CD14-positive monocyte (primary cell): ENCODE data around the gene TNFAIP2. TPM values are rescaled to one million over a fixed set of nuclear protein-coding genes. Genes with fewer than 3 reads are reported as not detected.

Source experiments
- DNase-seq, 3 donors: peaks; one replicate each; pipeline ENCODE4 v3.0.0-alpha.2; 2011 to 2022
- H2AFZ ChIP-seq: 2 replicates; pipeline ENCODE4 v1.6.0; 2012; ENCODE audit warnings: mild to moderate bottlenecking, low read depth, low read length, inconsistent platforms; ENCODE audit not compliant: insufficient read depth, poor library complexity, severe bottlenecking
- H3K27ac ChIP-seq, 2 donors: 1 replicate in 1 of 2; 2 replicates in 1 of 2; pipeline ENCODE4 v1.5.1; 2012 to 2013; ENCODE audit warnings: low read length in 2 of 2, control low read depth in 1 of 2, inconsistent platforms in 1 of 2, low read depth in 1 of 2, mild to moderate bottlenecking in 1 of 2
- H3K27me3 ChIP-seq, 2 donors: one replicate each; pipeline versions ENCODE4 v1.6.0 to v1.6.1; 2011 to 2013; ENCODE audit warnings: low read length in 2 of 2; ENCODE audit not compliant: control insufficient read depth in 2 of 2, insufficient read depth in 2 of 2
- H3K36me3 ChIP-seq, 2 donors: replicated peaks in 1 of 2; 1 replicate in 1 of 2; 2 replicates in 1 of 2; pipeline versions ENCODE4 v1.5.1 to v1.6.1; 2012 to 2013; ENCODE audit warnings: low read length in 2 of 2, control low read depth in 1 of 2, inconsistent platforms in 1 of 2, mild to moderate bottlenecking in 1 of 2; ENCODE audit not compliant: insufficient read depth in 2 of 2, control insufficient read depth in 1 of 2
- H3K4me1 ChIP-seq, 2 donors: 1 replicate in 1 of 2; 2 replicates in 1 of 2; pipeline versions ENCODE4 v1.5.1 to v1.6.1; 2012 to 2013; ENCODE audit warnings: low read length in 2 of 2, control low read depth in 1 of 2, inconsistent platforms in 1 of 2, mild to moderate bottlenecking in 1 of 2, moderate library complexity in 1 of 2; ENCODE audit not compliant: insufficient read depth in 2 of 2, control insufficient read depth in 1 of 2
- H3K4me2 ChIP-seq: replicated peaks from 2 replicates; pipeline ENCODE3; 2012; ENCODE audit warnings: low read length, moderate library complexity, mild to moderate bottlenecking; ENCODE audit not compliant: poor library complexity, severe bottlenecking; ENCODE audit errors: extremely low read depth
- H3K4me3 ChIP-seq, 3 experiments: fragments of 200-600 bp in 1 of 3; sonication (generic) in 1 of 3; replicated peaks in 1 of 3; 1 replicate in 2 of 3; 2 replicates in 1 of 3; pipeline ENCODE4 v1.5.1; 2011 to 2013; ENCODE audit warnings: low read length in 3 of 3, mild to moderate bottlenecking in 3 of 3, control low read depth in 2 of 3, low read depth in 2 of 3, inconsistent platforms in 1 of 3, moderate library complexity in 1 of 3
- H3K79me2 ChIP-seq: 2 replicates; pipeline ENCODE4 v1.6.0; 2012; ENCODE audit warnings: mild to moderate bottlenecking, control low read depth, inconsistent platforms, low read length, moderate library complexity; ENCODE audit not compliant: insufficient read depth
- H3K9ac ChIP-seq: 2 replicates; pipeline ENCODE4 v1.6.0; 2017; ENCODE audit warnings: low read length, mild to moderate bottlenecking; ENCODE audit not compliant: insufficient read depth, poor library complexity, severe bottlenecking
- H3K9me3 ChIP-seq, 2 donors: replicated peaks in 1 of 2; 1 replicate in 1 of 2; 2 replicates in 1 of 2; pipeline versions ENCODE4 v1.5.1 to v1.6.1; 2012 to 2013; ENCODE audit warnings: low read length in 2 of 2, control low read depth in 1 of 2; ENCODE audit not compliant: control insufficient read depth in 1 of 2, insufficient read depth in 1 of 2
- H4K20me1 ChIP-seq: 2 replicates; pipeline ENCODE4 v1.6.0; 2012; ENCODE audit warnings: mild to moderate bottlenecking, low read length, control low read depth, moderate library complexity; ENCODE audit not compliant: insufficient read depth
- H3K27ac Mint-ChIP-seq, 7 donors: one replicate each; pipeline ENCODE4 v1.8.0; 2020; ENCODE audit warnings: mild to moderate bottlenecking in 7 of 7, mixed read lengths in 7 of 7, moderate library complexity in 6 of 7, inconsistent platforms in 2 of 7
- H3K27me3 Mint-ChIP-seq, 3 donors: one replicate each; pipeline ENCODE4 v1.8.0; 2021 to 2022; ENCODE audit warnings: low read depth in 3 of 3, mild to moderate bottlenecking in 3 of 3, mixed read lengths in 3 of 3, moderate library complexity in 3 of 3, inconsistent platforms in 1 of 3
- H3K36me3 Mint-ChIP-seq, 2 donors: one replicate each; pipeline ENCODE4 v1.8.0; 2020; ENCODE audit warnings: mixed read lengths in 2 of 2, inconsistent platforms in 1 of 2, mild to moderate bottlenecking in 1 of 2
- H3K4me1 Mint-ChIP-seq: one replicate; pipeline ENCODE4 v1.8.0; 2020; ENCODE audit warnings: mild to moderate bottlenecking, mixed read lengths
- H3K4me3 Mint-ChIP-seq, 2 donors: one replicate each; pipeline ENCODE4 v1.8.0; 2020; ENCODE audit warnings: mild to moderate bottlenecking in 2 of 2, mixed read lengths in 2 of 2, moderate library complexity in 1 of 2
- H3K9me3 Mint-ChIP-seq, 7 donors: one replicate each; pipeline ENCODE4 v1.8.0; 2020 to 2022; ENCODE audit warnings: mixed read lengths in 7 of 7, mild to moderate bottlenecking in 6 of 7, moderate library complexity in 6 of 7, inconsistent platforms in 2 of 7
- WGBS: methylation state at CpG from one replicate; pipeline ENCODE4 v1.1.5; 2013; ENCODE audit warnings: missing lambda C conversion rate; ENCODE audit not compliant: insufficient coverage; 5-methylcytosine and 5-hydroxymethylcytosine counted together
- intact Hi-C, 2 donors: fragments of 100-400 bp; cut with micrococcal nuclease; formaldehyde crosslinking; loops; one replicate each; pipeline versions ENCODE4 v1.15.0 to v1.15.1; 2023
- polyA plus RNA-seq, 3 donors: library from polyadenylated mRNA; depleted of rRNA in 1 of 3; unstranded in 2 of 3; stranded (reverse) in 1 of 3; fragments of 300-500 nt in 2 of 3; fragments of >200 nt in 1 of 3; fragmentation: Illumina TruSeq in 2 of 3; gene quantifications; 1 replicate in 2 of 3; 2 replicates in 1 of 3; pipeline ENCODE4 v1.2.3, GENCODE V29; 2012 to 2021
- TF ChIP-seq, protein P1 (sequence below): fragments of 200-600 bp; IDR thresholded peaks from one replicate; pipeline ENCODE4 v1.8.0; 2022; ENCODE audit warnings: antibody characterized with exemption, mild to moderate bottlenecking

Gene TNFAIP2
- polyA plus RNA-seq, 3 donors, result 41.5 to 1,807 (median 50.8) TPM

GRCh38 chr14:103091883-103092222 lies 31.4 kb upstream of the TNFAIP2 start:
- Histone ChIP-seq H2AFZ (peak overlapping the region; percentile 84), H3K9ac (peak overlapping the region; percentile 51), H3K4me2 (peak overlapping the region; percentile 78), H3K27me3 (peaks cover 0 to 10% of the 10 kb centered on the region in 2 donors), H3K27ac (no peak overlapping the region), H4K20me1 (no peaks in the 10 kb centered on the region), H3K36me3 (no peaks in the 10 kb centered on the region), H3K9me3 (no peaks in the 10 kb centered on the region), H3K4me1 (peaks cover 19 to 25% of the 10 kb centered on the region in 2 donors), H3K4me3 (peak overlapping the region; percentile 9 to 74 (median 56)), H3K79me2 (no peaks in the 10 kb centered on the region)
- 30% methylated on average over 5 of the region's 9 CpGs for WGBS
- TF ChIP-seq, protein P1, sequence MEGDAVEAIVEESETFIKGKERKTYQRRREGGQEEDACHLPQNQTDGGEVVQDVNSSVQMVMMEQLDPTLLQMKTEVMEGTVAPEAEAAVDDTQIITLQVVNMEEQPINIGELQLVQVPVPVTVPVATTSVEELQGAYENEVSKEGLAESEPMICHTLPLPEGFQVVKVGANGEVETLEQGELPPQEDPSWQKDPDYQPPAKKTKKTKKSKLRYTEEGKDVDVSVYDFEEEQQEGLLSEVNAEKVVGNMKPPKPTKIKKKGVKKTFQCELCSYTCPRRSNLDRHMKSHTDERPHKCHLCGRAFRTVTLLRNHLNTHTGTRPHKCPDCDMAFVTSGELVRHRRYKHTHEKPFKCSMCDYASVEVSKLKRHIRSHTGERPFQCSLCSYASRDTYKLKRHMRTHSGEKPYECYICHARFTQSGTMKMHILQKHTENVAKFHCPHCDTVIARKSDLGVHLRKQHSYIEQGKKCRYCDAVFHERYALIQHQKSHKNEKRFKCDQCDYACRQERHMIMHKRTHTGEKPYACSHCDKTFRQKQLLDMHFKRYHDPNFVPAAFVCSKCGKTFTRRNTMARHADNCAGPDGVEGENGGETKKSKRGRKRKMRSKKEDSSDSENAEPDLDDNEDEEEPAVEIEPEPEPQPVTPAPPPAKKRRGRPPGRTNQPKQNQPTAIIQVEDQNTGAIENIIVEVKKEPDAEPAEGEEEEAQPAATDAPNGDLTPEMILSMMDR, result peak; percentile 43
- Mint-ChIP-seq H3K4me3 (peak overlapping the region; percentile 68 to 76), H3K9me3 (peaks cover 0 to 2% (median 0%) of the 10 kb centered on the region in 7 donors), H3K4me1 (peaks cover 20% of the 10 kb centered on the region), H3K27ac (peak overlapping the region in 1 of 7 donors; percentile 35), H3K36me3 (no peaks in the 10 kb centered on the region), H3K27me3 (peaks cover 8 to 27% (median 8%) of the 10 kb centered on the region in 3 donors)
- DNase-seq, result no peak
- intact Hi-C loops, result no loop called here

DNA sequence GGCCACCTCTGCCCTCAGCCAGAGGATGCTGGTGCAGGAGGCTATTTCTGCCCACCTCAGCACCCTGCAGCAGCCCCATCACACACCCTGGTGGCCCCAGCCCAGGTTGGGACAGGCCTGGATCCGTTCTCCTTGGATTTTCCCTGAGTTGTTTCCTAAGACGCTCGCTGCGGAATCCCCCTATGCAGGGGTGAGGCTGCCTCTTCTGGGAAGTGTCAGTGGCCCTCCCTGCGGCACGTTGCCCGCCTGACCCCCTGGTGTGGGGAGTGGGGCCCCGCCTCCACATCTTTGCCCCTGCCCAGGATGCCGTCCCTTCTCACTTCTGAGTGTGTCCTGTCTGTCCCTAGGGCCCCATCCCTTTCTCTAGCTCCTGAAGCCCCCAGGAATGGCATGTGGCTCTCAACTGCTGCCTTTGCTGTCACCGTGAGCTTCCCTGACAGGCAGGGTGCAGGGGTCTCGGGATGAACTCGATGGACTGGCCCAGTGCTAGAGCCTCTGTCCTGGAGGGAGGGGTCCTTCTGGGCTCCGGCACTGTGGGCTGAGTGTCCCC lies 29.3 kb upstream of the TNFAIP2 start:
- TF ChIP-seq, protein P1, result no peak
- peaks cover 6 to 18% (median 13%) of the 10 kb centered on the region in 3 donors for H3K27me3 Mint-ChIP-seq
- Histone ChIP-seq H3K4me1 (peaks cover 19 to 25% of the 10 kb centered on the region in 2 donors), H3K36me3 (no peaks in the 10 kb centered on the region), H3K4me3 (no peak overlapping the region), H3K79me2 (no peaks in the 10 kb centered on the region), H3K27ac (no peak overlapping the region), H3K9me3 (no peaks in the 10 kb centered on the region), H3K9ac (no peak overlapping the region), H2AFZ (no peak overlapping the region), H3K4me2 (no peak overlapping the region), H4K20me1 (no peaks in the 10 kb centered on the region), H3K27me3 (peaks cover 0 to 10% of the 10 kb centered on the region in 2 donors)
- intact Hi-C loops, result no loop called here
- no peak for DNase-seq
- peaks cover 0 to 2% (median 0%) of the 10 kb centered on the region in 7 donors for H3K9me3 Mint-ChIP-seq
- no peaks in the 10 kb centered on the region for H3K36me3 Mint-ChIP-seq
- peaks cover 19% of the 10 kb centered on the region for H3K4me1 Mint-ChIP-seq
- H3K4me3 Mint-ChIP-seq, result no peak overlapping the region
- H3K27ac Mint-ChIP-seq, result no peak overlapping the region
- 95% methylated on average over 8 of the region's 13 CpGs for WGBS
